H9 (cell line): ENCODE measurements around the gene NEXN. TPM values are rescaled to one million over a fixed set of nuclear protein-coding genes. Genes with fewer than 3 reads are reported as not detected.

Experiments
- DNase-seq: peaks from one replicate; pipeline ENCODE4 v3.0.0-alpha.2; 2017
- H2AFZ ChIP-seq: one replicate; pipeline ENCODE4 v1.6.1; 2013; ENCODE audit warnings: mild to moderate bottlenecking, low read length, control low read depth, moderate library complexity
- H2AK5ac ChIP-seq: 2 replicates; pipeline ENCODE4 v1.6.1; 2013; ENCODE audit warnings: low read length, control low read depth, mixed read lengths; ENCODE audit not compliant: insufficient read length
- H2BK120ac ChIP-seq: one replicate; pipeline ENCODE4 v1.6.1; 2013; ENCODE audit warnings: low read depth, mild to moderate bottlenecking, low read length, control low read depth, inconsistent platforms; ENCODE audit not compliant: poor library complexity, severe bottlenecking
- H2BK12ac ChIP-seq: 2 replicates; pipeline ENCODE4 v1.6.1; 2013; ENCODE audit warnings: low read length, control low read depth, mixed read lengths, low read depth; ENCODE audit not compliant: insufficient read length
- H2BK15ac ChIP-seq: 2 replicates; pipeline ENCODE4 v1.6.1; 2013; ENCODE audit warnings: low read depth, low read length, control low read depth
- H2BK20ac ChIP-seq: one replicate; pipeline ENCODE4 v1.6.1; 2013; ENCODE audit warnings: low read depth, mild to moderate bottlenecking, low read length, control low read depth, inconsistent platforms; ENCODE audit not compliant: poor library complexity, severe bottlenecking
- H2BK5ac ChIP-seq: 2 replicates; pipeline ENCODE4 v1.6.1; 2013; ENCODE audit warnings: low read length, control low read depth, mixed read lengths; ENCODE audit not compliant: insufficient read length
- H3K14ac ChIP-seq: 2 replicates; pipeline ENCODE4 v1.6.1; 2013; ENCODE audit warnings: low read length, control low read depth; ENCODE audit not compliant: insufficient read depth
- H3K18ac ChIP-seq: 2 replicates; pipeline ENCODE4 v1.6.1; 2013; ENCODE audit warnings: low read depth, mild to moderate bottlenecking, mixed read lengths, low read length, control low read depth; ENCODE audit not compliant: insufficient read length
- H3K23ac ChIP-seq: 2 replicates; pipeline ENCODE4 v1.6.1; 2013; ENCODE audit warnings: low read length, control low read depth, mixed read lengths, low read depth; ENCODE audit not compliant: insufficient read length
- H3K23me2 ChIP-seq: 2 replicates; pipeline ENCODE4 v1.6.1; 2013; ENCODE audit warnings: low read depth, mild to moderate bottlenecking, mixed read lengths, low read length, control low read depth; ENCODE audit not compliant: insufficient read length, poor library complexity, severe bottlenecking
- H3K27ac ChIP-seq: 2 replicates; pipeline ENCODE4 v1.5.1; 2013; ENCODE audit warnings: low read length, control low read depth, mixed read lengths, low read depth; ENCODE audit not compliant: insufficient read length
- H3K27me3 ChIP-seq: 2 replicates; pipeline ENCODE4 v1.6.1; 2013; ENCODE audit warnings: low read length, control low read depth, inconsistent platforms; ENCODE audit not compliant: insufficient read depth
- H3K4ac ChIP-seq: 2 replicates; pipeline ENCODE4 v1.6.1; 2013; ENCODE audit warnings: low read depth, mild to moderate bottlenecking, control low read depth, inconsistent platforms, low read length, moderate library complexity
- H3K4me1 ChIP-seq: 2 replicates; pipeline ENCODE4 v1.6.1; 2013; ENCODE audit warnings: low read length, control low read depth, inconsistent platforms; ENCODE audit not compliant: insufficient read depth
- H3K4me2 ChIP-seq: 2 replicates; pipeline ENCODE4 v1.6.1; 2013; ENCODE audit warnings: low read length, control low read depth, mixed read lengths; ENCODE audit not compliant: insufficient read length, insufficient read depth
- H3K56ac ChIP-seq: 2 replicates; pipeline ENCODE4 v1.6.1; 2013; ENCODE audit warnings: low read depth, mild to moderate bottlenecking, mixed read lengths, low read length, control low read depth; ENCODE audit not compliant: insufficient read length
- H3K79me1 ChIP-seq: 2 replicates; pipeline ENCODE4 v1.6.1; 2013; ENCODE audit warnings: low read depth, mild to moderate bottlenecking, moderate library complexity, low read length, control low read depth, inconsistent platforms; ENCODE audit not compliant: insufficient read depth, poor library complexity, severe bottlenecking
- H3K79me2 ChIP-seq: 2 replicates; pipeline ENCODE4 v1.6.1; 2013; ENCODE audit warnings: low read length, control low read depth, inconsistent platforms; ENCODE audit not compliant: insufficient read depth
- H3K9ac ChIP-seq: 2 replicates; pipeline ENCODE4 v1.6.1; 2013; ENCODE audit warnings: low read length, control low read depth, mixed read lengths; ENCODE audit not compliant: insufficient read length; ENCODE audit errors: extremely low read depth
- H3K9me3 ChIP-seq: one replicate; pipeline ENCODE4 v1.6.1; 2013; ENCODE audit warnings: low read depth, low read length, inconsistent platforms; ENCODE audit not compliant: control insufficient read depth
- H3T11ph ChIP-seq: one replicate; pipeline ENCODE4 v1.6.1; 2013; ENCODE audit warnings: mild to moderate bottlenecking, low read length, control low read depth, inconsistent platforms
- H4K20me1 ChIP-seq: one replicate; pipeline ENCODE4 v1.6.1; 2013; ENCODE audit not compliant: control insufficient read depth, insufficient read length, insufficient read depth
- H4K5ac ChIP-seq: 2 replicates; pipeline ENCODE4 v1.6.1; 2013; ENCODE audit warnings: low read depth, mild to moderate bottlenecking, mixed read lengths, low read length, control low read depth; ENCODE audit not compliant: insufficient read length
- H4K8ac ChIP-seq: replicated peaks from 2 replicates; pipeline ENCODE4 v1.6.1; 2013; ENCODE audit warnings: low read length, control low read depth, mixed read lengths, low read depth; ENCODE audit not compliant: insufficient read length
- H4K91ac ChIP-seq: 2 replicates; pipeline ENCODE4 v1.6.1; 2013; ENCODE audit warnings: low read depth, mild to moderate bottlenecking, moderate library complexity, mixed read lengths, low read length, control low read depth; ENCODE audit not compliant: insufficient read length
- H3K27ac Mint-ChIP-seq, 3 experiments: 2 replicates in 2 of 3; 3 replicates in 1 of 3; pipeline ENCODE4 v1.8.0; 2020 to 2021; ENCODE audit warnings: mixed read lengths in 3 of 3, mild to moderate bottlenecking in 1 of 3, moderate library complexity in 1 of 3
- H3K27me3 Mint-ChIP-seq: 2 replicates; pipeline ENCODE4 v1.8.0; 2021; ENCODE audit warnings: low read depth, mild to moderate bottlenecking, moderate library complexity, mixed read lengths
- H3K36me3 Mint-ChIP-seq, 3 experiments: 2 replicates in 2 of 3; 3 replicates in 1 of 3; pipeline ENCODE4 v1.8.0; 2020 to 2021; ENCODE audit warnings: low read depth in 3 of 3, mixed read lengths in 3 of 3; ENCODE audit not compliant: insufficient read depth in 1 of 3
- H3K4me1 Mint-ChIP-seq, 2 experiments: 2 replicates each; pipeline ENCODE4 v1.8.0; 2020; ENCODE audit warnings: mixed read lengths in 2 of 2
- H3K4me3 Mint-ChIP-seq, 2 experiments: 2 replicates in 1 of 2; 3 replicates in 1 of 2; pipeline ENCODE4 v1.8.0; 2020 to 2021; ENCODE audit warnings: mild to moderate bottlenecking in 2 of 2, mixed read lengths in 2 of 2, moderate library complexity in 1 of 2
- H3K9me3 Mint-ChIP-seq, 2 experiments: 2 replicates in 1 of 2; 3 replicates in 1 of 2; pipeline ENCODE4 v1.8.0; 2020; ENCODE audit warnings: mild to moderate bottlenecking in 2 of 2, mixed read lengths in 2 of 2, moderate library complexity in 1 of 2
- WGBS: extraction: QIAGEN DNeasy Blood & Tissue Kit; methylation state at CpG from one replicate; pipeline ENCODE4 v1.1.7; 2013; ENCODE audit warnings: missing lambda C conversion rate, low lambda C conversion rate, mixed read lengths; ENCODE audit not compliant: insufficient read length; ENCODE audit errors: extremely low coverage; 5-methylcytosine and 5-hydroxymethylcytosine counted together
- total RNA-seq: library from RNA; stranded (reverse); gene quantifications from 2 replicates; pipeline ENCODE4 v1.2.1, GENCODE V29; 2021
- TF ChIP-seq, protein P1 (sequence below): fragments of 200-600 bp; sonication (generic); conservative IDR thresholded peaks from 3 replicates; pipeline ENCODE4 v1.8.0; 2021; ENCODE audit warnings: antibody characterized with exemption, mild to moderate bottlenecking

The NEXN gene
- total RNA-seq, 1 experiment from 2014 or later: 3.2 TPM

DNA sequence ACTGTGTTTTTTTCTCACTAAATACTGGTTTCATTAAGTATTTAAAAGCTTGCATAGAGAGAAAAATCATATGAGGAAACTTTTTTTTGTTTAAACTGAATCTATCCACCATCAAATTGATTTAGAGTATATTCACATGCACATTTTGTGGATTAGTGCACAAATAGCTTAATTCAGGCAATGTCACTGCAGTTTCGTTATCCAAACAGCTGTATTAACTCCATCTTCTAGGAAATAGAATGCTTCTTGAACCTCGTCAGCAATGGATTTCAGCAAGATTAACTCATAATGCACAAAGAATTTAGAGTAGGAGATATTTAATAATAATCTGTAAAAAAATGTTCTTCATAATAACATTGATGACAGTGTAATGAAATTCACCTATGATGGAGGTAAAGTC, 37.5 kb downstream of the NEXN start:
- no peak overlapping the region for H3K4ac ChIP-seq
- H4K91ac ChIP-seq: no peak overlapping the region
- no peak overlapping the region for H2AK5ac ChIP-seq
- no peak overlapping the region for H3K23ac ChIP-seq
- Mint-ChIP-seq H3K9me3 (no peaks in the 10 kb centered on the region), H3K36me3 (no peaks in the 10 kb centered on the region), H3K27ac (no peak overlapping the region), H3K4me3 (no peak overlapping the region), H3K27me3 (no peaks in the 10 kb centered on the region), H3K4me1 (no peaks in the 10 kb centered on the region)
- no peaks in the 10 kb centered on the region for H3K23me2 ChIP-seq
- WGBS: no CpG with 5 or more reads among the region's 2 CpGs
- no peaks in the 10 kb centered on the region for H4K20me1 ChIP-seq
- no peak overlapping the region for H2BK20ac ChIP-seq
- H4K8ac ChIP-seq: no peak overlapping the region
- no peak overlapping the region for H3K9ac ChIP-seq
- no peak overlapping the region for H2BK120ac ChIP-seq
- TF ChIP-seq, protein P1, sequence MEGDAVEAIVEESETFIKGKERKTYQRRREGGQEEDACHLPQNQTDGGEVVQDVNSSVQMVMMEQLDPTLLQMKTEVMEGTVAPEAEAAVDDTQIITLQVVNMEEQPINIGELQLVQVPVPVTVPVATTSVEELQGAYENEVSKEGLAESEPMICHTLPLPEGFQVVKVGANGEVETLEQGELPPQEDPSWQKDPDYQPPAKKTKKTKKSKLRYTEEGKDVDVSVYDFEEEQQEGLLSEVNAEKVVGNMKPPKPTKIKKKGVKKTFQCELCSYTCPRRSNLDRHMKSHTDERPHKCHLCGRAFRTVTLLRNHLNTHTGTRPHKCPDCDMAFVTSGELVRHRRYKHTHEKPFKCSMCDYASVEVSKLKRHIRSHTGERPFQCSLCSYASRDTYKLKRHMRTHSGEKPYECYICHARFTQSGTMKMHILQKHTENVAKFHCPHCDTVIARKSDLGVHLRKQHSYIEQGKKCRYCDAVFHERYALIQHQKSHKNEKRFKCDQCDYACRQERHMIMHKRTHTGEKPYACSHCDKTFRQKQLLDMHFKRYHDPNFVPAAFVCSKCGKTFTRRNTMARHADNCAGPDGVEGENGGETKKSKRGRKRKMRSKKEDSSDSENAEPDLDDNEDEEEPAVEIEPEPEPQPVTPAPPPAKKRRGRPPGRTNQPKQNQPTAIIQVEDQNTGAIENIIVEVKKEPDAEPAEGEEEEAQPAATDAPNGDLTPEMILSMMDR: no peak
- no peak overlapping the region for H3T11ph ChIP-seq
- no peak overlapping the region for H3K14ac ChIP-seq
- H2BK12ac ChIP-seq: no peak overlapping the region
- no peak overlapping the region for H4K5ac ChIP-seq
- H3K4me2 ChIP-seq: no peak overlapping the region
- no peak overlapping the region for H2BK15ac ChIP-seq
- no peaks in the 10 kb centered on the region for H3K27me3 ChIP-seq
- H3K79me1 ChIP-seq: no peaks in the 10 kb centered on the region
- H3K56ac ChIP-seq: no peak overlapping the region
- DNase-seq: no peak
- H3K27ac ChIP-seq: no peak overlapping the region
- no peak overlapping the region for H2BK5ac ChIP-seq
- H3K79me2 ChIP-seq: no peaks in the 10 kb centered on the region
- H3K9me3 ChIP-seq: no peaks in the 10 kb centered on the region
- no peak overlapping the region for H3K18ac ChIP-seq
- no peaks in the 10 kb centered on the region for H3K4me1 ChIP-seq
- no peak overlapping the region for H2AFZ ChIP-seq
